Fibroblast of the aortic adventitia (primary cell): ENCODE measurements around the gene TNFSF15. TPM values are rescaled to one million over a fixed set of nuclear protein-coding genes. Genes with fewer than 3 reads are reported as not detected.
"Not testable (repeated sequence)": the region's sequence is repeated elsewhere in the genome, so short reads cannot be mapped to it uniquely, and the experiment has no call there.

Experiments
- DNase-seq: peaks from one replicate; pipeline ENCODE4 v3.0.0-alpha.2; 2010; ENCODE audit warnings: low read depth
- H3K4me3 ChIP-seq: 2 replicates; pipeline ENCODE4 v1.5.1; 2011; ENCODE audit warnings: low read depth, mild to moderate bottlenecking, control low read depth, low read length, moderate library complexity
- CTCF ChIP-seq: IDR thresholded peaks from 2 replicates; pipeline ENCODE4 v1.5.1; 2011; ENCODE audit warnings: mild to moderate bottlenecking, low read length, control low read depth, inconsistent platforms; ENCODE audit not compliant: insufficient read depth
- total RNA-seq: library from RNA; depleted of rRNA; stranded (reverse); fragments of >200 nt; gene quantifications from 2 replicates; pipeline ENCODE4 v1.2.3, GENCODE V29; 2012; ENCODE audit warnings: low replicate concordance

Gene TNFSF15
- total RNA-seq, 1 donor = 2.4 TPM

GRCh38 chr9:114737847-114738246 lies 68.0 kb downstream of the TNFSF15 start:
- H3K4me3 ChIP-seq = no peak overlapping the region
- DNase-seq = no peak

GRCh38 chr9:114737118-114737517 lies 68.7 kb downstream of the TNFSF15 start:
- DNase-seq = no peak
- H3K4me3 ChIP-seq = no peak overlapping the region
- no peak for TF ChIP-seq CTCF

More at GRCh38 chr9:114737847-114738246, 68.0 kb downstream of the TNFSF15 start:
- no peak for TF ChIP-seq CTCF

GRCh38 chr9:114735704-114736103 lies 70.1 kb downstream of the TNFSF15 start:
- no peak for TF ChIP-seq CTCF
- no peak for DNase-seq
- no peak overlapping the region for H3K4me3 ChIP-seq

- not testable (repeated sequence) for H3K4me3 ChIP-seq, DNase-seq
Observed at GRCh38 chr9:114735139-114735538, 70.7 kb downstream of the TNFSF15 start.

Other genes starting within 250 kb of the TNFSF15 start
- gene ATP6V1G1, start 218.3 kb downstream of the TNFSF15 start, total RNA-seq = 88.2 and 128 TPM in 2 replicates
- gene TMEM268, start 194.7 kb downstream of the TNFSF15 start, total RNA-seq = 4.9 and 12.0 TPM in 2 replicates
- not detected in 2 replicates for gene TEX53, start 148.2 kb downstream of the TNFSF15 start, total RNA-seq
- gene TEX48, start 123.8 kb downstream of the TNFSF15 start, total RNA-seq = not detected in 2 replicates
- gene TNFSF8, start 124.6 kb upstream of the TNFSF15 start, total RNA-seq = not detected in 2 replicates